SK-N-SH (cell line): Measurements from ENCODE around the gene CIAO2A.

Source experiments
- CTCF ChIP-seq: fragments of 200-600 bp; sonication (generic); IDR thresholded peaks from 2 replicates; pipeline ENCODE4 v1.6.1; 2017; ENCODE audit warnings: antibody characterized with exemption, mild to moderate bottlenecking, moderate library complexity
- MAX ChIP-seq: IDR thresholded peaks from 2 replicates; pipeline ENCODE4 v1.4.0; 2012; ENCODE audit warnings: low read depth
- RCOR1 ChIP-seq: fragments of 150-350 bp; IDR thresholded peaks from 2 replicates; pipeline ENCODE4 v1.6.1; 2017; ENCODE audit warnings: antibody characterized with exemption, low read length

GRCh38 chr15:64137226-64137833, 43.7 kb upstream of the CIAO2A start:
- no peak for TF ChIP-seq MAX
- TF ChIP-seq CTCF = no peak
- no peak for TF ChIP-seq RCOR1
